ENCODE results near the gene LACC1.

DNA sequence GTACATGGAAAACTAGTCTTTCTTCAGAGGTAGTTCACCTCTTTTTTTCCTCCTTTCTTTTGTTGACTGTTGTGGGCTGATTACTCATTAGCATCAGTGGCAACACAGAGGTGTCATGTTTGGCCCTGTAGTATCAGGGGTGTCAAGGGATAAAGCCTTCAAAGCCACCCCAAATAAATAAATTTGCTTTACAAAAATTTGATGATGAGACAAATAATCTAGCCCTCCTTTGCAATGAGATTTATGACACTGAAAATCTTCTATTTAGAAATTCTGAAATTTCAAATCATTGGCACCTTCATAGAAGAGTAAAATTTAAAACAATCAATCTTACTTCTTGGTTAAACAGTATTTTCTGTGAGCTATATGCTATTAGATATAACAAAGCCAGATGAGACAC, 1.9 kb downstream of the LACC1 start:
- TF ChIP-seq, protein P1, sequence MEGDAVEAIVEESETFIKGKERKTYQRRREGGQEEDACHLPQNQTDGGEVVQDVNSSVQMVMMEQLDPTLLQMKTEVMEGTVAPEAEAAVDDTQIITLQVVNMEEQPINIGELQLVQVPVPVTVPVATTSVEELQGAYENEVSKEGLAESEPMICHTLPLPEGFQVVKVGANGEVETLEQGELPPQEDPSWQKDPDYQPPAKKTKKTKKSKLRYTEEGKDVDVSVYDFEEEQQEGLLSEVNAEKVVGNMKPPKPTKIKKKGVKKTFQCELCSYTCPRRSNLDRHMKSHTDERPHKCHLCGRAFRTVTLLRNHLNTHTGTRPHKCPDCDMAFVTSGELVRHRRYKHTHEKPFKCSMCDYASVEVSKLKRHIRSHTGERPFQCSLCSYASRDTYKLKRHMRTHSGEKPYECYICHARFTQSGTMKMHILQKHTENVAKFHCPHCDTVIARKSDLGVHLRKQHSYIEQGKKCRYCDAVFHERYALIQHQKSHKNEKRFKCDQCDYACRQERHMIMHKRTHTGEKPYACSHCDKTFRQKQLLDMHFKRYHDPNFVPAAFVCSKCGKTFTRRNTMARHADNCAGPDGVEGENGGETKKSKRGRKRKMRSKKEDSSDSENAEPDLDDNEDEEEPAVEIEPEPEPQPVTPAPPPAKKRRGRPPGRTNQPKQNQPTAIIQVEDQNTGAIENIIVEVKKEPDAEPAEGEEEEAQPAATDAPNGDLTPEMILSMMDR (IDR thresholded peaks at IDR 0.05; ENCODE audit: insufficient read depth, low read length, poor library complexity, severe bottlenecking) = no peak
- no peak for TF ChIP-seq EZH2phosphoT487 (conservative IDR thresholded peaks at IDR 0.05; ENCODE audit: low read length)
